HepG2 (cell line): ENCODE data around the gene CDH23. TPM values are rescaled to one million over a fixed set of nuclear protein-coding genes. Genes with fewer than 3 reads are reported as not detected.

Experiments
- ATAC-seq: fragments of 200-7000 bp; cut with Tn5 transposase; 3 replicates; pipeline ENCODE4 v1.9.1; 2020; ENCODE audit warnings: mild to moderate bottlenecking, moderate library complexity
- BruUV-seq: library from RNA; stranded (reverse); fragments of 400-500 nt; replicated peaks from 2 replicates; lab custom pipeline; 2021; lab: Mats Ljungman, UMichigan
- CTCF ChIA-PET: fragments of 300-600 bp; formaldehyde crosslinking; extraction: SDS; loops from one replicate; lab custom pipeline; 2021; ENCODE audit warnings: low total read pairs, inconsistent platforms, low intra/inter-chr PET ratio; lab: Yijun Ruan, JAX
- POLR2A ChIA-PET: fragments of 350-600 bp; sonication (Branson Sonifier 250); formaldehyde crosslinking; loops from one replicate; lab custom pipeline; 2020; ENCODE audit warnings: antibody characterized with exemption, inconsistent platforms; lab: Yijun Ruan, JAX
- DNase-seq: peaks from one replicate; pipeline ENCODE4 v3.0.0-alpha.2; 2015; ENCODE audit warnings: low spot score
- FAIRE-seq: peaks from 3 replicates; lab custom pipeline; 2011; peaks lifted over from hg19 to GRCh38; lab: Jason Lieb, UNC
- H2AFZ ChIP-seq: one replicate; pipeline ENCODE4 v1.6.1; 2011; ENCODE audit warnings: low read length, inconsistent platforms
- H3K27ac ChIP-seq: fragments of 300-600 bp; 3 replicates; pipeline ENCODE4 v1.8.0; 2011; ENCODE audit warnings: mixed run types, mild to moderate bottlenecking, mixed read lengths, low read length, inconsistent platforms; ENCODE audit not compliant: insufficient read depth; ENCODE audit errors: extremely low read length
- H3K27me3 ChIP-seq, 2 experiments: fragments of 200-600 bp in 1 of 2; 2 replicates in 1 of 2; 3 replicates in 1 of 2; pipeline versions ENCODE4 v1.6.0 to v1.8.0; 2011; ENCODE audit warnings: low read length in 2 of 2, mild to moderate bottlenecking in 2 of 2, moderate library complexity in 2 of 2, inconsistent platforms in 1 of 2; ENCODE audit not compliant: insufficient read depth in 2 of 2, control insufficient read depth in 1 of 2
- H3K36me3 ChIP-seq, 2 experiments: fragments of 200-600 bp in 1 of 2; replicated peaks in 1 of 2; 2 replicates in 1 of 2; 3 replicates in 1 of 2; pipeline versions ENCODE4 v1.5.1 to v1.8.0; 2011; ENCODE audit warnings: low read length in 2 of 2, inconsistent platforms in 1 of 2; ENCODE audit not compliant: insufficient read depth in 2 of 2, control insufficient read depth in 1 of 2
- H3K4me1 ChIP-seq: 2 replicates; pipeline ENCODE4 v1.5.1; 2012; ENCODE audit warnings: low read length, inconsistent platforms; ENCODE audit not compliant: insufficient read depth
- H3K4me2 ChIP-seq: 2 replicates; pipeline ENCODE4 v1.6.0; 2011; ENCODE audit warnings: low read depth, low read length, inconsistent platforms
- H3K4me3 ChIP-seq, 3 experiments: fragments of 200-600 bp in 1 of 3; sonication (generic), shearing (Covaris generic) in 1 of 3; replicated peaks in 1 of 3; 2 replicates each; pipeline ENCODE4 v1.5.1; 2011 to 2016; ENCODE audit warnings: low read length in 3 of 3, inconsistent platforms in 2 of 3, low read depth in 2 of 3, mild to moderate bottlenecking in 2 of 3, control low read depth in 1 of 3, mixed read lengths in 1 of 3; ENCODE audit not compliant: insufficient read depth in 1 of 3
- H3K79me2 ChIP-seq: one replicate; pipeline ENCODE4 v1.6.1; 2011; ENCODE audit warnings: low read length, inconsistent platforms; ENCODE audit not compliant: insufficient read depth
- H3K9ac ChIP-seq: 2 replicates; pipeline ENCODE4 v1.6.0; 2011; ENCODE audit warnings: mild to moderate bottlenecking, low read depth, low read length, inconsistent platforms; ENCODE audit not compliant: insufficient read depth
- H3K9me3 ChIP-seq: 2 replicates; pipeline ENCODE4 v1.5.1; 2012; ENCODE audit warnings: mild to moderate bottlenecking, low read length
- H4K20me1 ChIP-seq: 2 replicates; pipeline ENCODE4 v1.6.0; 2011; ENCODE audit warnings: inconsistent platforms, mild to moderate bottlenecking, low read length, moderate library complexity; ENCODE audit not compliant: insufficient read depth
- ELF1 ChIP-seq: sonication (generic); formaldehyde crosslinking; IDR thresholded peaks from 2 replicates; pipeline ENCODE4 v1.4.0; 2020; ENCODE audit warnings: missing genetic modification reagents
- ELF4 ChIP-seq: sonication (generic); formaldehyde crosslinking; IDR thresholded peaks from 2 replicates; pipeline ENCODE4 v1.5.0; 2020; ENCODE audit warnings: missing genetic modification reagents, mild to moderate bottlenecking, moderate library complexity, borderline replicate concordance
- HMGXB4 ChIP-seq, 2 experiments: sonication (generic) in 1 of 2; formaldehyde crosslinking in 1 of 2; IDR thresholded peaks; 2 replicates each; pipeline versions ENCODE4 v1.4.0 to v1.6.1; 2018 to 2020; ENCODE audit warnings: missing genetic modification reagents in 2 of 2, borderline replicate concordance in 1 of 2, low read depth in 1 of 2, mild to moderate bottlenecking in 1 of 2, missing biosample characterization in 1 of 2
- LCORL ChIP-seq, 2 experiments: fragments of 450-650 bp in 1 of 2; sonication (generic) in 1 of 2; formaldehyde crosslinking in 1 of 2; IDR thresholded peaks; 2 replicates each; pipeline versions ENCODE4 v1.5.0 to v1.6.1; 2017 to 2020; ENCODE audit warnings: antibody characterized with exemption in 1 of 2, missing genetic modification reagents in 1 of 2
- NAIF1 ChIP-seq: sonication (generic); formaldehyde crosslinking; IDR thresholded peaks from 2 replicates; pipeline ENCODE4 v1.5.0; 2020; ENCODE audit warnings: mild to moderate bottlenecking, missing genetic modification reagents, borderline replicate concordance
- NCOR1 ChIP-seq: fragments of 200-600 bp; sonication (generic); IDR thresholded peaks from 2 replicates; pipeline ENCODE4 v1.7.0; 2017; ENCODE audit warnings: antibody characterized with exemption, low read length, borderline replicate concordance
- PLSCR1 ChIP-seq: sonication (generic); formaldehyde crosslinking; IDR thresholded peaks from 2 replicates; pipeline ENCODE4 v1.5.0; 2020; ENCODE audit warnings: missing genetic modification reagents, mild to moderate bottlenecking, borderline replicate concordance
- POLR2AphosphoS2 ChIP-seq: IDR thresholded peaks from 2 replicates; pipeline ENCODE4 v1.6.1; 2011; ENCODE audit warnings: low read depth, low read length, improper control_type of control experiment
- PRDM10 ChIP-seq: sonication (generic); formaldehyde crosslinking; IDR thresholded peaks from 2 replicates; pipeline ENCODE4 v1.4.0; 2020; ENCODE audit warnings: low read depth, missing genetic modification reagents
- SAP130 ChIP-seq: IDR thresholded peaks from 2 replicates; pipeline ENCODE4 v1.6.1; 2016; ENCODE audit warnings: low read depth
- ZFYVE20 ChIP-seq: sonication (generic); formaldehyde crosslinking; IDR thresholded peaks from 2 replicates; pipeline ENCODE4 v1.8.0; 2023; ENCODE audit warnings: low read depth, mild to moderate bottlenecking, moderate library complexity, missing genetic modification reagents, borderline replicate concordance
- ZNF143 ChIP-seq: sonication (generic); formaldehyde crosslinking; IDR thresholded peaks from 2 replicates; pipeline ENCODE4 v1.4.0; 2020; ENCODE audit warnings: missing genetic modification reagents
- ZNF180 ChIP-seq: sonication (generic); formaldehyde crosslinking; IDR thresholded peaks from 2 replicates; pipeline ENCODE4 v1.4.0; 2020; ENCODE audit warnings: low read depth, missing genetic modification reagents, borderline replicate concordance
- ZNF224 ChIP-seq: sonication (generic); formaldehyde crosslinking; IDR thresholded peaks from 2 replicates; pipeline ENCODE4 v1.5.0; 2020; ENCODE audit warnings: mild to moderate bottlenecking, missing genetic modification reagents
- WGBS: methylation state at CpG from one replicate; pipeline ENCODE4 v1.1.6; 2017; ENCODE audit warnings: low lambda C conversion rate; 5-methylcytosine and 5-hydroxymethylcytosine counted together
- in situ Hi-C: cut with HindIII; loops from 2 replicates; pipeline ENCODE4 v1.10.0; 2017; ENCODE audit warnings: low pct_unique_long_range_greater_than_20kb; ENCODE audit not compliant: extremely low pct_ligation_motif_present
- intact Hi-C: fragments of 100-400 bp; cut with micrococcal nuclease; formaldehyde crosslinking; loops from one replicate; pipeline ENCODE4 v1.10.0; 2022; ENCODE audit not compliant: unreplicated experiment
- polyA plus RNA-seq, 8 experiments: library from polyadenylated mRNA; depleted of rRNA in 3 of 8; stranded (reverse) in 7 of 8; unstranded in 1 of 8; fragments of >200 nt; fragmentation: Illumina TruSeq in 4 of 8; extraction: Trizol in 4 of 8; gene quantifications; 2 replicates each; pipeline versions ENCODE4 v1.2.1 to v1.2.3, GENCODE V29; 2011 to 2016; ENCODE audit warnings: low read depth in 4 of 8, missing spikeins in 1 of 8, mixed read lengths in 1 of 8; ENCODE audit not compliant: insufficient read depth in 1 of 8
- total RNA-seq, 5 experiments: library from RNA; depleted of rRNA; stranded (reverse); fragments of >200 nt; fragmentation: Illumina TruSeq; extraction: Trizol; gene quantifications; 2 replicates each; pipeline ENCODE4 v1.2.3, GENCODE V29; 2016; ENCODE audit warnings: low read depth in 1 of 5
- TF ChIP-seq, protein P1 (sequence below): IDR thresholded peaks from 2 replicates; pipeline ENCODE4 v1.6.1; 2012; ENCODE audit warnings: inconsistent platforms

The CDH23 gene
- total and polyA plus RNA-seq, 2 of the 13 experiments (the other 11 are each of a cell fraction or from before 2014, with no cell fraction given), result 0.13 TPM; not detected in 1

DNA sequence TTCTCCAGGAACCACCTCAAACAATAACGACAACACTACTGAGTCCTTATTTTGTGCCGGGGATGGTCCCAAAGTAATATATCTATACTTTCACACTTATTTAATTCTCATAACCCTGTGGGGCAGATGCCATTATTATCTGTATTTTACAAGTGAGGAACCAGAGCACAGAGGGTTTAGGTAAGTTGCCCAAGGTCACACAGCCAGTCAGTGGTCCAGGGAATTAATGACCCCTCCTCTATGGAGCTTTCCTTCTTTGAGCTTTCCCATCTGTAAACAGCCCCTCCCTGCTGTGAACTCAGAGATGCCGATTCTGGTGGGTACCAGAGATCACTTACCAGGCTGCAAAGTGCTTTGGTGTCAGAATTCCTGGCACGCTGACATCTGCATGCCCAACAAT lies 217.2 kb downstream of the CDH23 start (continued):
- no peak for TF ChIP-seq NAIF1
- TF ChIP-seq, protein P1, sequence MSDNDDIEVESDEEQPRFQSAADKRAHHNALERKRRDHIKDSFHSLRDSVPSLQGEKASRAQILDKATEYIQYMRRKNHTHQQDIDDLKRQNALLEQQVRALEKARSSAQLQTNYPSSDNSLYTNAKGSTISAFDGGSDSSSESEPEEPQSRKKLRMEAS, result no peak

DNA sequence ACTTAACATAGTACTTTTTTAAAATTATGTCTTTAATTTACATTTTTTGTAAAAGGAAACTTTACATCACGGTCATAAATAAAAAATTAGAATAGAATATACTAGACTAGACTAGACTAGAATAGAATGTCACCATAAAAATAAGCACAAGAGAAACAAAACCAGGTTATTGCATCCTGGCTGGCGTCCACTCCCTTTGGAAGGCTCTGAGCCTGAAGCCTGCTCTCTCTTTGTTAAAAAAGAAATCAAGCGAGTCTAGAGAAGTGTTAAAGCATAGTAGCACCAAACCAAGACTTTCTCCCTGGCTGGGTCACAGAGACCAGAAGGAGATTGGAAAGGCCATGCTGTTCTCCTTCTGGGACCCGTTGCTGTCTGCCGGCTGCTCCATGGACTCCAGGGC lies 218.2 kb downstream of the CDH23 start:
- no peak overlapping the region for H3K4me3 ChIP-seq
- H3K4me1 ChIP-seq, result peaks cover 7% of the 10 kb centered on the region; the same call in 1 of the 2 replicates
- POLR2A ChIA-PET, result no interaction called here
- TF ChIP-seq ELF4 (CRISPR knock-in tag) (no peak), LCORL (IDR thresholded peaks at IDR 0.05) (no peak), LCORL (CRISPR knock-in tag; IDR thresholded peaks at IDR 0.05) (no peak), ZNF143 (CRISPR knock-in tag) (no peak), ZNF224 (CRISPR knock-in tag) (no peak), ELF1 (no peak), SAP130 (CRISPR knock-in tag) (no peak), PLSCR1 (CRISPR knock-in tag) (no peak), HMGXB4 (CRISPR knock-in tag; IDR thresholded peaks at IDR 0.05; ENCODE audit: borderline replicate concordance in 1 of 2, low read depth in 1 of 2) (no peak), ZFYVE20 (CRISPR knock-in tag) (no peak), PRDM10 (CRISPR knock-in tag) (no peak), NCOR1 (no peak), POLR2AphosphoS2 (no peak), ZNF180 (no peak)

More for the DNA sequence above, 218.2 kb downstream of the CDH23 start:
- no peak overlapping the region for H3K9ac ChIP-seq
- no TSS peak for BruUV-seq
- H4K20me1 ChIP-seq, result no peaks in the 10 kb centered on the region
- ATAC-seq, result no peak
- no peak for FAIRE-seq
- H3K27me3 ChIP-seq, result peaks cover 1 to 9% of the 10 kb centered on the region in 2 experiments; a peak in 2 of 5 replicates
- no peak for DNase-seq
- no peak overlapping the region for H2AFZ ChIP-seq
- no peak overlapping the region for H3K27ac ChIP-seq
- CTCF ChIA-PET, result no interaction called here
- H3K79me2 ChIP-seq, result no peaks in the 10 kb centered on the region
- in situ Hi-C loops (loop anchor here (10.0 kb wide), 1 partner anchor 300 kb away; the partner anchor contains the start of gene SLC29A3), intact Hi-C loops (no loop called here)
- no peaks in the 10 kb centered on the region for H3K9me3 ChIP-seq
- no peaks in the 10 kb centered on the region for H3K36me3 ChIP-seq
- no peak overlapping the region for H3K4me2 ChIP-seq
- 47% methylated on average over 4 of the region's 5 CpGs for WGBS
